ENCODE results near the gene NOS3.
A peak's percentile ranks its signal among the peaks of the same experiment; 100 is the strongest.

The NOS3 gene

DNA sequence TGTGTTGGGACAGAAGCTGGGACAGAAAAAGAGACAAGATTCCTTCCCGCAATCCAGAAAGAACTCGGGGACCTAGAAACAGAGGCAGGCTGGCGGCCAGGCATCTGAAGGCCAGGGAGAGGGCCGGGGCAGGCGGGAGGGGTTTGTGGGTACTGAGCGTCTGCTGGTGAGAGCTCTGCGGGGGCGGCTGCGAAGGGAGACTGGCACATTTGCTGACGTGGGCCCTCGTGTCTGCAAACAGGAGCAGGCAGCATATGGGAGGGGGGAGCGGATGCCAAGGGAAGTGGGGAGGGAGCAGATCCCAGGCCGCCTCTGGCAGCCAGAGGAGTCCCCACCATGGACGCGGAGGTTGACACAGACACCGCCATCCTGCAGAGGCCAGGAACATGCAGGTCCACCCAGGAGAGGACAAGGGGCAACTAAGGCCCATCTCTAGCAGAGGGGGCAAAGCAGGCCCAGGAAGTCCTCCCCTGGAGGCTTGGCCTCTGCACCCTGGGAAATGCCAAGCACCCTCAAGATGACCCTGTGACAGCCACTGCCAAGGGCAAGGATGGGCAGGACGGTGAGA is 44.9 kb upstream of the NOS3 start:
- POLR2A ChIA-PET: no interaction called here
- H3K4me1 ChIP-seq (ENCODE audit: control insufficient read depth, insufficient read depth, low read length): no peaks in the 10 kb centered on the region

DNA sequence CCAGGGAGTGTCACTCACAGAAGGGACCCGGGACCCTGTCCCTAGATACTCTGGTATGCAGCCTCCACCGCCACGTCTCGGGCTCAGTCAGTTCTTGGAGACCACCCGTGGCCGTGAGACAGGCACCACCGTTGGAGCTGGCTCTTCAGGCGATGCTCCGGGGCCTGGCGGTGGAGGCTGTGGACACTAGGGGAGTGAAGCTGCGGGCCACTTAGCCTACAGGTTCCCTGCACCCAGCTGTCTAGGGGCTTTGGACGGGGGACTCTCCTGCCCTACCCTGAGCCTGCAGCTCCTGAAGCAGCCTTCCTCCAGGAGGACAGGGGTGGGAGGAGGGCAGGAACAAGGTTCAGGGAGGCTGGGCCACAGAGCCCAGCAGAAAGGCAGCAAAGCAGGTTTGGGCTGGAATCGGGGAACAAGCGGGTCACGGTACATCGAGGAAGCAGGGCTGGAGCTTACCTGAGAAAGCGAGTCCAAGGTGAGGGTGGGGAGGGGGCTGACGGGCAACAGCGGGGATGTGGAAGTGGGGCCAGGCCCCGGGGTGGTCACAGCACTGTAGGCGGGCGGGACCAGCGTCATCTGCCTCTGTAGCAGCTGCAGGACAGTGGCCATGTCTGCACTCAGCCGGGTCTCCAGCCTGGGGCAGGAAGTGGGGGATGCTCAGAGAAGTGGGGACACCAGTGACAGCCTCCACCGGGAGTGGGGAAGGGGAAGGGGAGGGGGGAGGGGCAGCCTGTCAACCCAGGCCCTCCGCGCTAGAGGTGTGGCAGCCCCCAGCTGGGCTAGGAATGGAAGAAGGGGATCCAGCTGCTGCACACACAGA is 44.2 kb upstream of the NOS3 start:
- Histone ChIP-seq H3K4me3 (ENCODE audit: low read depth, low read length) (no peak overlapping the region), H3K27ac (ENCODE audit: extremely low read depth, low read depth, low read length) (no peak overlapping the region), H3K4me1 (ENCODE audit: control insufficient read depth, insufficient read depth, low read length) (no peaks in the 10 kb centered on the region), H3K9me3 (ENCODE audit: control insufficient read depth, insufficient read depth, low read depth, low read length) (no peaks in the 10 kb centered on the region), H3K36me3 (ENCODE audit: control insufficient read depth in 2 of 2, insufficient read depth in 1 of 2, low read length in 2 of 2) (peaks cover 0 to 5% of the 10 kb centered on the region in 2 experiments; a peak in 1 of 3 replicates)
- TF ChIP-seq ZNF404 (tag by site-specific recombination; IDR thresholded peaks at IDR 0.05) (no peak), ZNF37A (tag by site-specific recombination; IDR thresholded peaks at IDR 0.05) (no peak), MYNN (tag by site-specific recombination; IDR thresholded peaks at IDR 0.05; ENCODE audit: borderline replicate concordance) (no peak), ZNF16 (tag by site-specific recombination; IDR thresholded peaks at IDR 0.05; ENCODE audit: low read depth) (no peak), ZNF785 (tag by site-specific recombination; IDR thresholded peaks at IDR 0.05) (no peak)
- TF ChIP-seq, protein P1, sequence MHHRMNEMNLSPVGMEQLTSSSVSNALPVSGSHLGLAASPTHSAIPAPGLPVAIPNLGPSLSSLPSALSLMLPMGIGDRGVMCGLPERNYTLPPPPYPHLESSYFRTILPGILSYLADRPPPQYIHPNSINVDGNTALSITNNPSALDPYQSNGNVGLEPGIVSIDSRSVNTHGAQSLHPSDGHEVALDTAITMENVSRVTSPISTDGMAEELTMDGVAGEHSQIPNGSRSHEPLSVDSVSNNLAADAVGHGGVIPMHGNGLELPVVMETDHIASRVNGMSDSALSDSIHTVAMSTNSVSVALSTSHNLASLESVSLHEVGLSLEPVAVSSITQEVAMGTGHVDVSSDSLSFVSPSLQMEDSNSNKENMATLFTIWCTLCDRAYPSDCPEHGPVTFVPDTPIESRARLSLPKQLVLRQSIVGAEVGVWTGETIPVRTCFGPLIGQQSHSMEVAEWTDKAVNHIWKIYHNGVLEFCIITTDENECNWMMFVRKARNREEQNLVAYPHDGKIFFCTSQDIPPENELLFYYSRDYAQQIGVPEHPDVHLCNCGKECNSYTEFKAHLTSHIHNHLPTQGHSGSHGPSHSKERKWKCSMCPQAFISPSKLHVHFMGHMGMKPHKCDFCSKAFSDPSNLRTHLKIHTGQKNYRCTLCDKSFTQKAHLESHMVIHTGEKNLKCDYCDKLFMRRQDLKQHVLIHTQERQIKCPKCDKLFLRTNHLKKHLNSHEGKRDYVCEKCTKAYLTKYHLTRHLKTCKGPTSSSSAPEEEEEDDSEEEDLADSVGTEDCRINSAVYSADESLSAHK (tag by site-specific recombination; IDR thresholded peaks at IDR 0.05): no peak
- POLR2A ChIA-PET: no interaction called here
- CTCF ChIA-PET: interaction anchor here (0.5 to 0.6 kb wide), 2 partner anchors 16 to 215 kb away, joined by 3 read pairs; no protein-coding TSS in a partner anchor

More for the DNA sequence above, 44.9 kb upstream of the NOS3 start:
- H3K36me3 ChIP-seq (ENCODE audit: control insufficient read depth in 2 of 2, insufficient read depth in 1 of 2, low read length in 2 of 2): peaks cover 0 to 2% of the 10 kb centered on the region in 2 experiments; a peak in 1 of 3 replicates
- peak; percentile 18; the same call in 1 of the 2 replicates for TF ChIP-seq ZFHX2 (tag by site-specific recombination; conservative IDR thresholded peaks at IDR 0.05)
- no peak for TF ChIP-seq ZNF621 (tag by site-specific recombination; IDR thresholded peaks at IDR 0.05)
- TF ChIP-seq, protein P2, sequence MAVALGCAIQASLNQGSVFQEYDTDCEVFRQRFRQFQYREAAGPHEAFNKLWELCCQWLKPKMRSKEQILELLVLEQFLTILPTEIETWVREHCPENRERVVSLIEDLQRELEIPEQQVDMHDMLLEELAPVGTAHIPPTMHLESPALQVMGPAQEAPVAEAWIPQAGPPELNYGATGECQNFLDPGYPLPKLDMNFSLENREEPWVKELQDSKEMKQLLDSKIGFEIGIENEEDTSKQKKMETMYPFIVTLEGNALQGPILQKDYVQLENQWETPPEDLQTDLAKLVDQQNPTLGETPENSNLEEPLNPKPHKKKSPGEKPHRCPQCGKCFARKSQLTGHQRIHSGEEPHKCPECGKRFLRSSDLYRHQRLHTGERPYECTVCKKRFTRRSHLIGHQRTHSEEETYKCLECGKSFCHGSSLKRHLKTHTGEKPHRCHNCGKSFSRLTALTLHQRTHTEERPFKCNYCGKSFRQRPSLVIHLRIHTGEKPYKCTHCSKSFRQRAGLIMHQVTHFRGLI (tag by site-specific recombination; IDR thresholded peaks at IDR 0.05): 0 out of 2 replicates have a peak, but pooled peaks have one; percentile 17
- H3K9me3 ChIP-seq (ENCODE audit: control insufficient read depth, insufficient read depth, low read depth, low read length): no peaks in the 10 kb centered on the region
- no peak overlapping the region for H3K27ac ChIP-seq (ENCODE audit: extremely low read depth, low read depth, low read length)
- no peak overlapping the region for H3K4me3 ChIP-seq (ENCODE audit: low read depth, low read length)
- CTCF ChIA-PET: interaction anchor here (0.7 kb wide), 1 partner anchor 72 kb away, joined by 3 read pairs; no protein-coding TSS in a partner anchor

DNA sequence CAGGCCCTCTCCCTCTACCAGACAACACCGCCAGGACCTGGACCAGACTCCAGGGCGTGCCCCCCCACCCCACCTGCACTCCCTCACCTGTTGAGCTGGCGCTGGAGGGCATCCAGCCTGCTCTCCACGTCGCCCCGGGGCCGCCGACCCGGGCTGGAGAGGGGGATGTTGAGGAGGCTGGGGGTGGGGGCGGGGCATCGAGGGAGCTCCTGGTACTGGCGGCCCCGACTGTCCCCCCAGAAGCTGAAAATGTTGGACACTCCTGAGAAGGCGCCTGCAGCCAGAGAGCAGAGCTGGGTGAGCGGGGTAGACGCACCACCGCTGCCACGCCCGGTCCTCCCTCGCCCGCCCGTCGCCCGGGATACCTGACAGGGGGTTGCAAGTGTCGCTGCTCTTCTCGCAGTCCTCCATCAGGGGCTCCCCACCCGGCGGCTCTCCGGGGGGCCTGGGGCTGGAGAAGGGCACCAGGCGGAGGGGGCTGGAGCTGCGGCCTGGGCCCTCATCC is 43.5 kb upstream of the NOS3 start:
- ChIA-PET POLR2A (interaction anchor here (0.6 kb wide), 1 partner anchor 128 kb away, joined by 3 read pairs; no protein-coding TSS in a partner anchor), CTCF (interaction anchor here (0.5 to 0.6 kb wide), 3 partner anchors 15 to 386 kb away, joined by 3 read pairs; no protein-coding TSS in a partner anchor)
- Histone ChIP-seq H3K4me1 (ENCODE audit: control insufficient read depth, insufficient read depth, low read length) (no peaks in the 10 kb centered on the region), H3K36me3 (ENCODE audit: control insufficient read depth in 2 of 2, insufficient read depth in 1 of 2, low read length in 2 of 2) (peaks cover 0 to 5% of the 10 kb centered on the region in 2 experiments; a peak in 1 of 3 replicates), H3K27ac (ENCODE audit: extremely low read depth, low read depth, low read length) (no peak overlapping the region), H3K4me3 (ENCODE audit: low read depth, low read length) (no peak overlapping the region), H3K9me3 (ENCODE audit: control insufficient read depth, insufficient read depth, low read depth, low read length) (no peaks in the 10 kb centered on the region)
- TF ChIP-seq, protein P3, sequence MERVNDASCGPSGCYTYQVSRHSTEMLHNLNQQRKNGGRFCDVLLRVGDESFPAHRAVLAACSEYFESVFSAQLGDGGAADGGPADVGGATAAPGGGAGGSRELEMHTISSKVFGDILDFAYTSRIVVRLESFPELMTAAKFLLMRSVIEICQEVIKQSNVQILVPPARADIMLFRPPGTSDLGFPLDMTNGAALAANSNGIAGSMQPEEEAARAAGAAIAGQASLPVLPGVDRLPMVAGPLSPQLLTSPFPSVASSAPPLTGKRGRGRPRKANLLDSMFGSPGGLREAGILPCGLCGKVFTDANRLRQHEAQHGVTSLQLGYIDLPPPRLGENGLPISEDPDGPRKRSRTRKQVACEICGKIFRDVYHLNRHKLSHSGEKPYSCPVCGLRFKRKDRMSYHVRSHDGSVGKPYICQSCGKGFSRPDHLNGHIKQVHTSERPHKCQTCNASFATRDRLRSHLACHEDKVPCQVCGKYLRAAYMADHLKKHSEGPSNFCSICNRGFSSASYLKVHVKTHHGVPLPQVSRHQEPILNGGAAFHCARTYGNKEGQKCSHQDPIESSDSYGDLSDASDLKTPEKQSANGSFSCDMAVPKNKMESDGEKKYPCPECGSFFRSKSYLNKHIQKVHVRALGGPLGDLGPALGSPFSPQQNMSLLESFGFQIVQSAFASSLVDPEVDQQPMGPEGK (tag by site-specific recombination; IDR thresholded peaks at IDR 0.05): no peak
- TF ChIP-seq SCRT2 (tag by site-specific recombination; IDR thresholded peaks at IDR 0.05): peak; percentile 78
- TF ChIP-seq, protein P4, sequence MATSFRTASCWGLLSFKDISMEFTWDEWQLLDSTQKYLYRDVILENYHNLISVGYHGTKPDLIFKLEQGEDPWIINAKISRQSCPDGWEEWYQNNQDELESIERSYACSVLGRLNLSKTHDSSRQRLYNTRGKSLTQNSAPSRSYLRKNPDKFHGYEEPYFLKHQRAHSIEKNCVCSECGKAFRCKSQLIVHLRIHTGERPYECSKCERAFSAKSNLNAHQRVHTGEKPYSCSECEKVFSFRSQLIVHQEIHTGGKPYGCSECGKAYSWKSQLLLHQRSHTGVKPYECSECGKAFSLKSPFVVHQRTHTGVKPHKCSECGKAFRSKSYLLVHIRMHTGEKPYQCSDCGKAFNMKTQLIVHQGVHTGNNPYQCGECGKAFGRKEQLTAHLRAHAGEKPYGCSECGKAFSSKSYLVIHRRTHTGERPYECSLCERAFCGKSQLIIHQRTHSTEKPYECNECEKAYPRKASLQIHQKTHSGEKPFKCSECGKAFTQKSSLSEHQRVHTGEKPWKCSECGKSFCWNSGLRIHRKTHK (tag by site-specific recombination; IDR thresholded peaks at IDR 0.05): no peak

Measured in HEK293 (cell line).